Gastrocnemius medialis (tissue), 4 donors: ENCODE results near the gene WDR48.

Source experiments
- POLR2A ChIP-seq, 2 donors: fragments of 450-650 bp; IDR thresholded peaks; one replicate each; pipeline ENCODE4 v1.6.1; 2017; ENCODE audit warnings: antibody characterized with exemption in 2 of 2, mild to moderate bottlenecking in 2 of 2, moderate library complexity in 2 of 2
- TF ChIP-seq, protein P1 (sequence below), 5 experiments: fragments of 450-650 bp in 3 of 5; fragments of 200-600 bp in 2 of 5; sonication (generic) in 2 of 5; IDR thresholded peaks in 4 of 5; conservative IDR thresholded peaks in 1 of 5; 1 replicate in 4 of 5; 2 replicates in 1 of 5; pipeline ENCODE4 v1.5.1; 2016 to 2019; ENCODE audit warnings: antibody characterized with exemption in 5 of 5, mild to moderate bottlenecking in 3 of 5, moderate library complexity in 3 of 5

- TF ChIP-seq, protein P1, sequence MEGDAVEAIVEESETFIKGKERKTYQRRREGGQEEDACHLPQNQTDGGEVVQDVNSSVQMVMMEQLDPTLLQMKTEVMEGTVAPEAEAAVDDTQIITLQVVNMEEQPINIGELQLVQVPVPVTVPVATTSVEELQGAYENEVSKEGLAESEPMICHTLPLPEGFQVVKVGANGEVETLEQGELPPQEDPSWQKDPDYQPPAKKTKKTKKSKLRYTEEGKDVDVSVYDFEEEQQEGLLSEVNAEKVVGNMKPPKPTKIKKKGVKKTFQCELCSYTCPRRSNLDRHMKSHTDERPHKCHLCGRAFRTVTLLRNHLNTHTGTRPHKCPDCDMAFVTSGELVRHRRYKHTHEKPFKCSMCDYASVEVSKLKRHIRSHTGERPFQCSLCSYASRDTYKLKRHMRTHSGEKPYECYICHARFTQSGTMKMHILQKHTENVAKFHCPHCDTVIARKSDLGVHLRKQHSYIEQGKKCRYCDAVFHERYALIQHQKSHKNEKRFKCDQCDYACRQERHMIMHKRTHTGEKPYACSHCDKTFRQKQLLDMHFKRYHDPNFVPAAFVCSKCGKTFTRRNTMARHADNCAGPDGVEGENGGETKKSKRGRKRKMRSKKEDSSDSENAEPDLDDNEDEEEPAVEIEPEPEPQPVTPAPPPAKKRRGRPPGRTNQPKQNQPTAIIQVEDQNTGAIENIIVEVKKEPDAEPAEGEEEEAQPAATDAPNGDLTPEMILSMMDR (IDR thresholded peaks at IDR 0.05 in 4 of 5, conservative IDR thresholded peaks at IDR 0.05 in 1 of 5): peak in 1 of 5 experiments; percentile 27
- no peak for TF ChIP-seq POLR2A (IDR thresholded peaks at IDR 0.05)
Measured at GRCh38 chr3:39146083-39146501, 94.3 kb downstream of the WDR48 start.
